Fibroblast of lung (primary cell): ENCODE data around the gene MTMR4. TPM values are rescaled to one million over a fixed set of nuclear protein-coding genes. Genes with fewer than 3 reads are reported as not detected.

Experiments
- DNase-seq, 2 donors: peaks; one replicate each; pipeline versions ENCODE4 v3.0.0 to v3.0.0-alpha.2; 2010; ENCODE audit warnings: low read depth in 2 of 2
- H2AFZ ChIP-seq: 2 replicates; pipeline ENCODE4 v1.5.1; 2012; ENCODE audit warnings: low read length, control low read depth, inconsistent platforms
- H3K27ac ChIP-seq: 2 replicates; pipeline ENCODE4 v1.5.1; 2011; ENCODE audit warnings: low read length, control low read depth; ENCODE audit not compliant: insufficient read depth
- H3K27me3 ChIP-seq: 2 replicates; pipeline ENCODE4 v1.5.1; 2011; ENCODE audit warnings: mild to moderate bottlenecking, low read length; ENCODE audit not compliant: control insufficient read depth, insufficient read depth
- H3K36me3 ChIP-seq: 2 replicates; pipeline ENCODE4 v1.5.1; 2011; ENCODE audit warnings: low read length; ENCODE audit not compliant: control insufficient read depth, insufficient read depth
- H3K4me1 ChIP-seq: 2 replicates; pipeline ENCODE4 v1.5.1; 2011; ENCODE audit warnings: low read length; ENCODE audit not compliant: control insufficient read depth, insufficient read depth; ENCODE audit errors: extremely low read depth
- H3K4me2 ChIP-seq: 2 replicates; pipeline ENCODE4 v1.5.1; 2011; ENCODE audit warnings: low read length, control low read depth; ENCODE audit not compliant: insufficient read depth; ENCODE audit errors: extremely low read depth
- H3K4me3 ChIP-seq, 4 experiments: fragments of 200-600 bp in 1 of 4; sonication (generic) in 1 of 4; replicated peaks in 1 of 4; 2 replicates each; pipeline ENCODE4 v1.5.1; 2011 to 2016; ENCODE audit warnings: low read length in 4 of 4, low read depth in 3 of 4, mild to moderate bottlenecking in 3 of 4, control low read depth in 2 of 4, inconsistent platforms in 1 of 4, mixed read lengths in 1 of 4; ENCODE audit not compliant: insufficient read depth in 1 of 4; ENCODE audit errors: control extremely low read depth in 1 of 4
- H3K79me2 ChIP-seq: 2 replicates; pipeline ENCODE4 v1.5.1; 2012; ENCODE audit warnings: mild to moderate bottlenecking, low read length, inconsistent platforms; ENCODE audit not compliant: control insufficient read depth, insufficient read depth
- H3K9ac ChIP-seq: 2 replicates; pipeline ENCODE4 v1.5.1; 2011; ENCODE audit warnings: mild to moderate bottlenecking, low read length, control low read depth; ENCODE audit not compliant: insufficient read depth
- H3K9me3 ChIP-seq: 2 replicates; pipeline ENCODE4 v1.5.1; 2012; ENCODE audit warnings: low read depth, low read length; ENCODE audit not compliant: control insufficient read depth, insufficient read depth
- H4K20me1 ChIP-seq: 2 replicates; pipeline ENCODE4 v1.5.1; 2011; ENCODE audit warnings: low read length; ENCODE audit not compliant: control insufficient read depth, insufficient read depth; ENCODE audit errors: extremely low read depth
- CTCF ChIP-seq, 2 donors: IDR thresholded peaks in 1 of 2; conservative IDR thresholded peaks in 1 of 2; 1 replicate in 1 of 2; 2 replicates in 1 of 2; pipeline ENCODE4 v1.5.1; 2011 to 2012; ENCODE audit warnings: low read length in 2 of 2, control low read depth in 1 of 2, inconsistent platforms in 1 of 2, low read depth in 1 of 2, mild to moderate bottlenecking in 1 of 2
- EZH2 ChIP-seq: IDR thresholded peaks from 2 replicates; pipeline ENCODE4 v1.5.1; 2012; ENCODE audit warnings: low read length, control low read depth, mild to moderate bottlenecking; ENCODE audit errors: missing control alignments
- polyA plus RNA-seq, 2 donors: library from polyadenylated mRNA; depleted of rRNA in 1 of 2; stranded (reverse) in 1 of 2; unstranded in 1 of 2; fragments of >200 nt; gene quantifications; 2 replicates each; pipeline ENCODE4 v1.2.1, GENCODE V29; 2011 to 2012; ENCODE audit warnings: missing spikeins in 1 of 2
- total RNA-seq: library from RNA; depleted of rRNA; stranded (reverse); fragments of >200 nt; gene quantifications from 2 replicates; pipeline ENCODE4 v1.2.1, GENCODE V29; 2014

The MTMR4 gene
- total and polyA plus RNA-seq, 2 donors (not counting 1 experiment from before 2014, with no cell fraction given) = 22.1 to 40.0 TPM

GRCh38 chr17:58531661-58532554 lies 17.5 kb upstream of the MTMR4 start:
- no peaks in the 10 kb centered on the region for H4K20me1 ChIP-seq
- H3K4me2 ChIP-seq = peak overlapping the region; percentile 9
- TF ChIP-seq CTCF (conservative IDR thresholded peaks at IDR 0.05 in 1 of 2, IDR thresholded peaks at IDR 0.05 in 1 of 2; ENCODE audit: low read depth in 1 of 2, low read length in 2 of 2) (no peak), EZH2 (peak; percentile 16)
- H2AFZ ChIP-seq = no peak overlapping the region
- peaks cover 2% of the 10 kb centered on the region for H3K27me3 ChIP-seq
- H3K9ac ChIP-seq = no peak overlapping the region
- no peaks in the 10 kb centered on the region for H3K79me2 ChIP-seq
- peak; percentile 11 to 48 for DNase-seq
- no peaks in the 10 kb centered on the region for H3K9me3 ChIP-seq
- peaks cover 12% of the 10 kb centered on the region for H3K4me1 ChIP-seq
- peak overlapping the region; percentile 26 to 57 (median 34) for H3K4me3 ChIP-seq
- H3K36me3 ChIP-seq = no peaks in the 10 kb centered on the region
- no peak overlapping the region for H3K27ac ChIP-seq

- Histone ChIP-seq H3K4me2 (peak overlapping the region; percentile 9), H3K4me3 (peak overlapping the region in 1 of 4 experiments; percentile 45), H3K9ac (no peak overlapping the region), H3K27ac (no peak overlapping the region), H3K79me2 (no peaks in the 10 kb centered on the region), H2AFZ (no peak overlapping the region), H3K36me3 (no peaks in the 10 kb centered on the region), H3K9me3 (no peaks in the 10 kb centered on the region), H3K27me3 (peaks cover 2% of the 10 kb centered on the region), H3K4me1 (peaks cover 15% of the 10 kb centered on the region), H4K20me1 (no peaks in the 10 kb centered on the region)
- TF ChIP-seq CTCF (conservative IDR thresholded peaks at IDR 0.05 in 1 of 2, IDR thresholded peaks at IDR 0.05 in 1 of 2; ENCODE audit: low read depth in 1 of 2, low read length in 2 of 2) (no peak), EZH2 (peak; percentile 31)
- no peak for DNase-seq
Observed at GRCh38 chr17:58531122-58531521, 16.7 kb upstream of the MTMR4 start.

- DNase-seq = no peak
- TF ChIP-seq CTCF (conservative IDR thresholded peaks at IDR 0.05 in 1 of 2, IDR thresholded peaks at IDR 0.05 in 1 of 2; ENCODE audit: low read depth in 1 of 2, low read length in 2 of 2) (no peak), EZH2 (no peak)
- H3K4me1 ChIP-seq = peaks cover 20% of the 10 kb centered on the region
- H2AFZ ChIP-seq = no peak overlapping the region
- peaks cover 2% of the 10 kb centered on the region for H3K27me3 ChIP-seq
- H4K20me1 ChIP-seq = no peaks in the 10 kb centered on the region
- no peak overlapping the region for H3K4me2 ChIP-seq
- H3K27ac ChIP-seq = no peak overlapping the region
- no peaks in the 10 kb centered on the region for H3K79me2 ChIP-seq
- H3K9me3 ChIP-seq = no peaks in the 10 kb centered on the region
- H3K4me3 ChIP-seq = no peak overlapping the region
- H3K9ac ChIP-seq = no peak overlapping the region
- H3K36me3 ChIP-seq = no peaks in the 10 kb centered on the region
Observed at GRCh38 chr17:58530655-58531054, 16.2 kb upstream of the MTMR4 start.
